GM12891 (cell line): ENCODE measurements around the gene RBMS3.

Experiments
- DNase-seq: peaks from one replicate; pipeline ENCODE4 v3.0.0; 2011; ENCODE audit warnings: low spot score; ENCODE audit not compliant: insufficient read length
- FAIRE-seq: peaks from 2 replicates; lab custom pipeline; 2011; peaks lifted over from hg19 to GRCh38; lab: Jason Lieb, UNC
- PAX5 ChIP-seq: IDR thresholded peaks from 2 replicates; pipeline ENCODE4 v1.6.1; 2011; ENCODE audit warnings: low read length, moderate library complexity, mild to moderate bottlenecking; ENCODE audit not compliant: insufficient read depth, severe bottlenecking
- POLR2A ChIP-seq: IDR thresholded peaks from 2 replicates; pipeline ENCODE4 v1.6.1; 2011; ENCODE audit warnings: low read depth, low read length, control low read depth
- POLR2AphosphoS5 ChIP-seq: IDR thresholded peaks from 2 replicates; pipeline ENCODE4 v1.6.1; 2011; ENCODE audit warnings: low read depth, low read length, control low read depth
- POU2F2 ChIP-seq: IDR thresholded peaks from 2 replicates; pipeline ENCODE4 v1.6.1; 2011; ENCODE audit warnings: low read depth, mild to moderate bottlenecking, control low read depth, low read length, moderate library complexity
- SPI1 ChIP-seq: IDR thresholded peaks from 2 replicates; pipeline ENCODE4 v1.6.1; 2011; ENCODE audit warnings: low read depth, low read length, control low read depth
- TAF1 ChIP-seq: IDR thresholded peaks from 2 replicates; pipeline ENCODE4 v1.6.1; 2011; ENCODE audit warnings: low read depth, low read length, control low read depth

The RBMS3 gene

GRCh38 chr3:29695643-29696198 is 414.9 kb downstream of the RBMS3 start:
- FAIRE-seq = no peak
- DNase-seq = no peak
- no peak for TF ChIP-seq POLR2A
- TF ChIP-seq PAX5 = no peak
- TF ChIP-seq SPI1 = no peak

GRCh38 chr3:29696311-29696710 is 415.4 kb downstream of the RBMS3 start:
- FAIRE-seq = no peak
- DNase-seq = no peak
- no peak for TF ChIP-seq TAF1
- no peak for TF ChIP-seq POU2F2
- TF ChIP-seq POLR2A = no peak

DNA sequence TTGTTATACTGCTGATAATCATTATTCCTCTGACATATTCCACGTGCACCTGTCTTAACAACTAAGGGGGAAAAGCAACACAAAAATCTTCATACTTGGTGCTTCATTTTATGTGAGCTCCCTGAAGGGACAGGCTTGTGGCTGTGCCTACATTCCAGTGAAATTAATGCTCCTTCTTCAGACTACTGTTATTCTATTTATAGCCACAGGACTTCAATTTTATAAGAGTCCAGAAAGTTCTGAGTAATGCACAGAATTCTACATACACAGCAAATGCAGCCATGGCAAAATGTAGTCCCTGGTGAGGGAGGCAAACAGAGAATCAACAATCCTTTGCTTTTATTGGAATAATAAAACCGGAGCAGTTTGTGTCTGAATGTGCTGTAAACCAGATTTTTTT is 417.1 kb downstream of the RBMS3 start:
- TF ChIP-seq POLR2AphosphoS5 (no peak), SPI1 (no peak), TAF1 (no peak), POLR2A (no peak), POU2F2 (no peak), PAX5 (no peak)
- DNase-seq (no peak), FAIRE-seq (no peak)

DNA sequence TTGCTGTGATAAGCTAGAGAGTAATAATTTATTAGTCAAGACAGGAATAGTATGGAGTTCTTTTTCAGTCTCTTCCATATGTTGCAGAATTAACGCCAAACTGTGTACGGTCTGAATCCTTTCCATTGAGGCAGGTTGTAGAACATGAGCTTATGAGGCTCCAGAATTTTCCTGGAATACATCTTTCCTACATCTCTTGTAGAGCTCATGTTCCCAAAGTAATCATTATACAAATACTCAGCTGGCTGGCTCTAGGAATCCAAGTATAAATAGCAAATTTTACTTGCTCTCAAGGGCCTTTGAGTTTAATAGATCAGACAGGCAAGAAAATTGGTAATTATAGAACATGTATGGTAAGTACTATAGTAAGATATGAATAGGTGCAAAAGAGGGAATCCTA is 419.4 kb downstream of the RBMS3 start:
- TF ChIP-seq POLR2A = no peak
- TF ChIP-seq TAF1 = no peak
- no peak for TF ChIP-seq POU2F2
- TF ChIP-seq POLR2AphosphoS5 = no peak
- no peak for TF ChIP-seq SPI1
- TF ChIP-seq PAX5 = no peak
- FAIRE-seq = no peak

GRCh38 chr3:29701326-29701983 is 420.6 kb downstream of the RBMS3 start:
- TF ChIP-seq SPI1 = no peak
- no peak for TF ChIP-seq PAX5
- no peak for TF ChIP-seq POU2F2
- TF ChIP-seq POLR2A = no peak
- TF ChIP-seq TAF1 = no peak
- no peak for TF ChIP-seq POLR2AphosphoS5
- no peak for DNase-seq
- no peak for FAIRE-seq

More for the DNA sequence above, 419.4 kb downstream of the RBMS3 start:
- DNase-seq = no peak

DNA sequence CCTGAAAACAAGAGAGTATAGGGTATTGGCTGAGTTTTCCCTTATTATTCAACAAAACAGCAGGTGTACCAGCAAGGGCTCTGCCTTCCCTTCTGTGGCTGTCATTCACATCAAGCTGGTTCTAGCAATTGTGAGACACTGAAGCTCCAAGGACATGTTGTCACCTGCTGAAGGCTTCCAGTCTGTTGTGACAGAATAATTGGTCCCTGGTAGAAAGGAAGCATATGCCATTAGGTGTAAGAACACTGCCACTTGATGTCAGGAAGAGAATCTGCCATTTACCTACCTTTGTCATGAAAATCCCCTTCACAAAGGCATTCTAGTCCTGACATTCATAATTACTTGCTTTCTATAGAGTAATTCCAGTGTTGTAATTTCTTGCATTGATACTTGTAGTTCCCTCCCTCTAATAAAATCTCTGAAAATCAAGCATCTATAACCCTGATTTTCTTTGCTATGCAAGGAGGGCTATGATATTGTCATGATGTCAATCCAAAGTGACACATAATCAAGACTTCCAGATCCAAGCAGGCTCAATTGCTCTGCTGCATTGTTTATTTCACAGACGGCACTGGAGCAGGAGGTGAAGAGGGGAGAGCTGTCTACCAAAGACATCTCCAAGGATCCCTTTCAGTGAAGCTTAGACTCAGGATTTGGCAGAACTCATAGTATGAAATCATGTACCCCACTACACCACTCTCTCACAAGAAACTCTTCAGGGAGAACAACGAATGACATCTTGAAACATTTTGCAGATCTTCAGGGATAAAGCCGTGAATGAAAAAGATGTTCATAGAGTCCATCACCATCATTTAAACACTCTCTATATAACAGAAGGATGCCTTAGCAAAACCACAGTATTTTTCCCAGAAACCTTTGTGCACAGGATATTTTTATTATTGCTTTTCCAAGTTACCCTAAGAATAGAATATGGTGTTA is 425.3 kb downstream of the RBMS3 start:
- FAIRE-seq (no peak), DNase-seq (no peak)
- TF ChIP-seq POU2F2 (no peak), TAF1 (no peak), PAX5 (no peak), POLR2A (no peak), SPI1 (no peak), POLR2AphosphoS5 (no peak)

DNA sequence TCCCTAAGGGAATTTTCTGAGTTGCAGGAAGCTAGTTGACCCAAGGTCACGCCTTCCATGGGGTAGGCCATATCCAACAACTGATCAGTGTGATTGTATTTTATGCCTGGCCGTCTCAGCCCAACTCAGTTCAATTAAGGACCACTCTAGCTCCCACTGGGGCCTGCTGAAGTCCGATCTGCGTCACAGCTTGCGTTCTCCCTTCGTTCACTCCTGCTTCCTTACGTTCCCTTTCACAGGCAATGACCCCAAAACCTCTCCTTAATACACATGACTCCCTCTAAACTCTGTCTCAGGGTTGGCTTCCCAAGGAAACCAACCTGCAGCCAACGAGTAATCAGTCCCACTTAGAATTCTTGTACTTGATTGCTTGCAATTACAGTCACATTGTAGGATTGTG is 428.0 kb downstream of the RBMS3 start:
- TF ChIP-seq TAF1 (no peak), POLR2AphosphoS5 (no peak), PAX5 (no peak), POU2F2 (no peak), SPI1 (no peak), POLR2A (no peak)
- DNase-seq (no peak), FAIRE-seq (no peak)

GRCh38 chr3:29711255-29711771 is 430.4 kb downstream of the RBMS3 start:
- DNase-seq = no peak
- TF ChIP-seq POU2F2 (no peak), POLR2A (no peak), SPI1 (no peak), POLR2AphosphoS5 (no peak), PAX5 (no peak), TAF1 (no peak)
- no peak for FAIRE-seq

GRCh38 chr3:29716213-29716612 is 435.3 kb downstream of the RBMS3 start:
- TF ChIP-seq POLR2AphosphoS5 = no peak
- no peak for TF ChIP-seq TAF1
- TF ChIP-seq PAX5 = no peak
- FAIRE-seq (no peak), DNase-seq (no peak)

DNA sequence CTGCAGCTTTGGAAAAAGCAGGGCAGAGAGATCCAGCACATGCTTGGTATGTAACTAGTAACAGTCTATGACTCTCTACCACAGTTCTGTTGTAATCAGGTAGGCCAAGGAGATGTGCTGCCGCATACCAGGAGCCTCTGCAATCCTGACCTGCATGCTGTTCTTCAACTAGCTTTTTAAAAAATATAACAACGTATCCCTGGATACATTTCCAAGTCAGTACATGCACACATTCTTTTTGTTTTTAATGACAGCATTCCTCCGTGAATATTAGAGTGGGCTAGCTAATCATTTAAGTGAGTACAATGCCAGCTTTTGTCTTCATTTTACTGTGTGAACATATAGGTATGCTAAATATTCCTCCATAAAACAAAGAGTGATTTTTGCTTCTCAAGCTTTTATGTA is 437.8 kb downstream of the RBMS3 start:
- no peak for DNase-seq
- no peak for FAIRE-seq
- TF ChIP-seq TAF1 (no peak), POLR2A (no peak), SPI1 (no peak), POLR2AphosphoS5 (no peak), PAX5 (no peak), POU2F2 (no peak)

GRCh38 chr3:29720665-29721064 is 439.8 kb downstream of the RBMS3 start:
- FAIRE-seq = no peak
- TF ChIP-seq SPI1 (no peak), POLR2A (no peak), POLR2AphosphoS5 (no peak), PAX5 (no peak), POU2F2 (no peak)
- DNase-seq = no peak
